ENCODE measurements around the gene DLX2.

Gene DLX2

GRCh38 chr2:172094294-172095145 lies 8.2 kb downstream of the DLX2 start:
- peak; percentile 75 for DNase-seq

- peak; percentile 79 for DNase-seq
Measured at GRCh38 chr2:172093416-172094293, 9.0 kb downstream of the DLX2 start.

- peak; percentile 76 for DNase-seq
Measured at GRCh38 chr2:172092716-172093415, 9.8 kb downstream of the DLX2 start.

GRCh38 chr2:172091761-172092566 lies 10.7 kb downstream of the DLX2 start:
- DNase-seq: peak; percentile 70

- peak; percentile 70 for DNase-seq
Measured at GRCh38 chr2:172091000-172091641, 11.6 kb downstream of the DLX2 start.

DNA sequence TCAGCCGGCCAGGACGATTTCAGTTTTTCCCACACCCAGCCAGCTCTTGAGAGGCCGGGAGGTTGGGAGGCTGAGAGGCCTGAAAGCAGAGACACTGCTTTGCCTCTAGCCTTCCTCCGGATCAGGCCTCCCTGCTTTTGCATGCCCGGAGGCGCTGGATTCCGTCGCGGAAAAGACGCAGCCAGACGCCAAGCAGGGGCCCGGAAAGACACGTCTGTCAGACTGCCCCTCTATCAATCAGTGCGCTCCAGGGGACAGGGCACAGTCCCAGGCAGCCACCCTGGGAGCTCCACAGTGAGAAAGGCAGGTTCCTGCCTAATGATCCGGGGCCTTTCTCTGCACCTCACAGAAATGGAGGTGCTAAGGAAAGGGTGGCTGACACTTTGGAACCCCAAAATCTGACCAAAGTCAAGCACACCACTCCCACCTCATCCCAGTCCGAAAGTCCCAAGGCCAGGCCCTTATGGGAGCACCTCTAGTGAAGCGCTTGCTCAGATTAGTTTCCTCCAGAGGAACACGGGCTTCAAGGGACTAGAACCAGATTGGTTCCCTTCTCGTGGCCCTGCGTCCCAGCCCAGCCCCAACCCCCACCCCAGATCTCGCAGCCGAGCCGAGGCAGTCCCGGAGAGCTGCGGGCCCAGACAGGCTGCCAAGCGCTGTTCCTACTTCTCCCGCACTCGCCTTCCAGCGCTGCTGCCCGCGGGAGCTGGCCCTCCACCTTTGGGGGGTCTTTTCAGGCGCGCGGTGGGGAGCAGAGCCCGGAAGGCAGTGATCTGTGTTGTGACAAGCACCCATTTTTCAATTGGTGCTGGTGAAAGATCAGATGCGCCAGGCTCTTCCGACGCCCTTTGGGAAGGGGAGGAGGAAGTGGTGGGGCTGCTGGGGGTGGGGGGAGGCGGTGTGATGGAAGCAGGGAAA lies 12.4 kb downstream of the DLX2 start:
- DNase-seq: peak; percentile 67

DNA sequence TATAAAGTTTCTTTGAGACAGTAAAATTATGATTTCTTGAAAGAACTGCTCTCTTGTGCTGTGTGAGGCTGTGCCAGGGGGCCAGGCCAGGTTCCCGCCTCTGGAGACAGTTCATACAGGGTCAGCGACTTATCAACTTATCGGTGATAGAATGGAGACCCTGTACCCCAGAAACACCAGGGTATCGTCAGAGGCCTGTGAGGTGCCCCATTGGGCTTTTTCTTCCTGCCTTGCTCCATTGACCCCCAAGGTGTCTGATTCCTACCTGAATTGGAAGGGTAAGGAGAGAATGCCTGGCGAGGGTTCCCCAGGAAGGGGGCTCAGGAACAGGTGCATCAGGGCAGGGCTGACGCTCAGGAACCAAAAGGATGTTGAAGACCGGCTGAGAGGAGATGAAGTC lies 13.1 kb downstream of the DLX2 start:
- peak; percentile 48 for DNase-seq

- no peak for DNase-seq
Measured at GRCh38 chr2:172089005-172089504, 13.6 kb downstream of the DLX2 start.

- DNase-seq: peak; percentile 76
Measured at GRCh38 chr2:172088245-172089004, 14.3 kb downstream of the DLX2 start.

GRCh38 chr2:172087780-172088244 lies 14.9 kb downstream of the DLX2 start:
- peak; percentile 75 for DNase-seq

DNA sequence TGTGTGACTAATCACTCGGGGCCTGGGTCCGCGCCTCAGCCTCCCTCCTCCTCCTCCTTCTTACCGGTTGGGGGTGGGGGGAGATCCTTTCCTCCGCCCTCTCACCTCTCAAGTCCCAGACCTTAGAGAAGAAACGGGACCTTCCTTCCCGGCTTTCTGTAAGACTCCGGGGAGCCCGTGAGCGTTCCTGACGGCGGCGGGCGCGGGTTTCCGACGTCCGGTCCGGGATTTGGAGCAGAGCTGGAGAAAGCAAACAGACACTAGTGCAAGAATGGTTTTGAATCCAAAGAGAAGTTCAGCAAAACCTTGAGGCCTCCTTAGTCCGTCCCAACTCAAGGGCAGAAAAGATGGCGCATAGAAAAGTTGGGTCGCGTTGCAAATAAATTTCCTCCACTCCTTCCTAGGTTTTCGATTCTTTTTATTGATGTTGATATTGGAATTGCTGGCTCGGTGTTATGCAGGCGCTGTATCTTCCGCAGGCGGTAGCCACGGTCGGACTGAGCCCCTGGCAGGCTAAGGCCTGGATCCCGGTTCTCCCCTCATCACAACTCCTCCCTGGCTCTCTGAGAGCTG lies 15.4 kb downstream of the DLX2 start:
- DNase-seq: peak; percentile 82

GRCh38 chr2:172086241-172087206 lies 16.2 kb downstream of the DLX2 start:
- peak; percentile 66 for DNase-seq

GRCh38 chr2:172085460-172086159 lies 17.1 kb downstream of the DLX2 start, which contains the start of gene DLX1:
Gene DLX1, plus strand, starts transcription at chr2:172085507. Its CDS starts 171 bp downstream, at chr2:172085678.
- no peak for DNase-seq

GRCh38 chr2:172084645-172085459 lies 17.8 kb downstream of the DLX2 start:
- DNase-seq: peak; percentile 97

DNA sequence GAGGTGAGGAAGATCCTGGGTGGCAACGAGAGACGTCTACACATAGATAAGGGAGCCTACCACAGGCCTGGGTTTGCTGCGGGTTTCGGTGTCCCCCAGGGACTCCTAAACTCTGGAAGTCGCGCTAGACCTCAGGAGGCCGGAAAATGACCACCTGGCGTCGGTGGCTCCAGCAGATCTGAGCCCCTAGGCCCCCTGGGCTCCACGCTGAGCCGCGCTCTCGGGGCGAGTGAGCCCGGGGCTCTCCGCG lies 18.4 kb downstream of the DLX2 start:
- no peak for DNase-seq

DNA sequence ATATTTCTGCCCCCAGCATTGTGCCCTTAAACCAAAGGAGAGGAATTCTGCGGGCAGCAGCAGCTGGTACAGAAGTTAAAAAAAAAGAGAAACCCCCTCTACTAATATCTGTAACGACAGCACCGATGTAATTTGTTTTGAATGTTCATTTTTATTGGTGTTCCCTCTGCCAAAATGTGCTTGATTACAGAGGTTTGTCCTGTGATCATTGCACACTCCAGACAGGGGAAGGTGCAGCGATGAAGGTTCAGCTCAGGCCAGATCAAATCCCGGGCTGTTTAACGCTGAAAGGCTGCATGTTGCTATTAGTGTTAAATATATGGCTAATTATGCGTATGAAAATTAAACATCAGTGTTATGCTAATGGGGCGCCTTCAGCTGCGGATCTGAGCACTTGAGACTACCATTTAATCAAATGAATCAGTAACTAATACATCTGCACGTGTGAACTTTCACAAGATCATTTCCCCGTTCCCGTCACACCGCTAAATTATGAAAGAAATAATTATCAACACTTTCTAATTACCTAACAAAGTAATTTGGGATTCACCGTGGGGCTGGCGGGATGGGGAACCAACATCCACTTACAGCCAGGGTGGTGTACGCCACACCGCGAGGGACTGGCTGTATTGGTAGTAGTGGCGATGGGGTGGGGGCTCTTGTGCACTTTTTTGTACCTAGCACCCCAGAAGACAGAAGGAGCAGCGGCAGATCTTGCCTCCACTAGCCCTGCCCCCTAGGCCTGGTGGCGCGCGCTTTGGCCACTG lies 18.9 kb downstream of the DLX2 start:
- peak; percentile 75 for DNase-seq

Measured in eye (tissue), 1 donor.